K562 (cell line): ENCODE measurements around the gene CHSY3. TPM values are rescaled to one million over a fixed set of nuclear protein-coding genes. Genes with fewer than 3 reads are reported as not detected.

ENCODE experiments used
- ATAC-seq: fragments of 200-7000 bp; cut with Tn5 transposase; 3 replicates; pipeline ENCODE4 v1.9.1; 2020; ENCODE audit warnings: moderate library complexity
- BruUV-seq: library from RNA; stranded (reverse); fragments of 400-500 nt; replicated peaks from 2 replicates; lab custom pipeline; 2021; lab: Mats Ljungman, UMichigan
- CTCF ChIA-PET: fragments of 300-600 bp; formaldehyde crosslinking; extraction: SDS; loops from one replicate; lab custom pipeline; 2021; ENCODE audit warnings: low intra/inter-chr PET ratio; lab: Yijun Ruan, JAX
- POLR2A ChIA-PET: fragments of 300-600, 350-650 bp; sonication (Branson Sonifier 250); formaldehyde crosslinking; extraction: SDS; loops from one replicate; lab custom pipeline; 2021; ENCODE audit warnings: antibody characterized with exemption, inconsistent platforms; lab: Yijun Ruan, JAX
- DNase-seq, 4 experiments: peaks; one replicate each; pipeline versions ENCODE4 v3.0.0 to v3.0.0-alpha.2; 2011 to 2018; ENCODE audit warnings: low spot score in 3 of 4, mixed read lengths in 3 of 4; ENCODE audit errors: extremely low read depth in 1 of 4
- FAIRE-seq: peaks from 2 replicates; lab custom pipeline; 2011; peaks lifted over from hg19 to GRCh38; lab: Jason Lieb, UNC
- H2AFZ ChIP-seq: 2 replicates; pipeline ENCODE4 v1.6.0; 2011; ENCODE audit warnings: low read depth, low read length, control low read depth, inconsistent platforms
- H3K27ac ChIP-seq: fragments of 200-600 bp; 3 replicates; pipeline ENCODE4 v1.8.0; 2011; ENCODE audit warnings: low read depth, mild to moderate bottlenecking, control low read depth, inconsistent platforms, low read length, moderate library complexity, mixed read lengths; ENCODE audit errors: extremely low read depth
- H3K27me3 ChIP-seq, 2 experiments: fragments of 300-600 bp in 1 of 2; 2 replicates in 1 of 2; 3 replicates in 1 of 2; pipeline versions ENCODE4 v1.6.0 to v1.8.0; 2011; ENCODE audit warnings: inconsistent platforms in 2 of 2, low read length in 2 of 2, mild to moderate bottlenecking in 1 of 2, mixed read lengths in 1 of 2, moderate library complexity in 1 of 2; ENCODE audit not compliant: control insufficient read depth in 2 of 2, insufficient read depth in 2 of 2
- H3K36me3 ChIP-seq: fragments of 300-600 bp; 3 replicates; pipeline ENCODE4 v1.8.0; 2011; ENCODE audit warnings: mild to moderate bottlenecking, low read length, inconsistent platforms; ENCODE audit not compliant: control insufficient read depth, insufficient read depth
- H3K4me1 ChIP-seq, 2 experiments: fragments of 200-600 bp in 1 of 2; replicated peaks in 1 of 2; 2 replicates in 1 of 2; 3 replicates in 1 of 2; pipeline versions ENCODE4 v1.5.1 to v1.8.0; 2011; ENCODE audit warnings: inconsistent platforms in 2 of 2, low read length in 2 of 2, mild to moderate bottlenecking in 1 of 2, mixed read lengths in 1 of 2, moderate library complexity in 1 of 2; ENCODE audit not compliant: control insufficient read depth in 2 of 2, insufficient read depth in 2 of 2
- H3K4me2 ChIP-seq: 2 replicates; pipeline ENCODE4 v1.6.1; 2011; ENCODE audit warnings: low read length, control low read depth, inconsistent platforms, mixed read lengths; ENCODE audit not compliant: insufficient read depth
- H3K4me3 ChIP-seq: fragments of 200-600 bp; sonication (generic), shearing (Covaris generic); 2 replicates; pipeline ENCODE4 v1.5.1; 2016; ENCODE audit warnings: control low read depth, inconsistent platforms
- H3K79me2 ChIP-seq: fragments of 200-600 bp; 3 replicates; pipeline ENCODE4 v1.8.0; 2011; ENCODE audit warnings: low read length, inconsistent platforms; ENCODE audit not compliant: control insufficient read depth, insufficient read depth
- H3K9ac ChIP-seq, 2 experiments: 2 replicates each; pipeline versions ENCODE4 v1.6.0 to v1.6.1; 2011; ENCODE audit warnings: low read depth in 2 of 2, low read length in 2 of 2, control low read depth in 1 of 2, inconsistent platforms in 1 of 2, mild to moderate bottlenecking in 1 of 2, mixed read lengths in 1 of 2; ENCODE audit not compliant: insufficient read depth in 1 of 2
- H3K9me1 ChIP-seq: one replicate; pipeline ENCODE4 v1.6.0; 2011; ENCODE audit warnings: inconsistent platforms, mild to moderate bottlenecking, low read length, moderate library complexity; ENCODE audit not compliant: control insufficient read depth, insufficient read depth
- H3K9me3 ChIP-seq: replicated peaks from 2 replicates; pipeline ENCODE4 v1.5.1; 2011; ENCODE audit warnings: low read depth, low read length, inconsistent platforms; ENCODE audit not compliant: control insufficient read depth, insufficient read depth
- H4K20me1 ChIP-seq: replicated peaks from 2 replicates; pipeline ENCODE4 v1.6.1; 2011; ENCODE audit warnings: low read length, inconsistent platforms, mixed read lengths; ENCODE audit not compliant: control insufficient read depth, insufficient read depth
- FOXA3 ChIP-seq, 2 experiments: fragments of 450-650 bp in 1 of 2; sonication (generic) in 1 of 2; formaldehyde crosslinking; IDR thresholded peaks in 1 of 2; conservative IDR thresholded peaks in 1 of 2; 2 replicates each; pipeline versions ENCODE4 v1.4.0 to v1.8.0; 2020 to 2022; ENCODE audit warnings: mild to moderate bottlenecking in 2 of 2, missing genetic modification reagents in 1 of 2
- GABPB2 ChIP-seq: fragments of 250-450 bp; sonication (Bioruptor Pico); conservative IDR thresholded peaks from 2 replicates; pipeline ENCODE4 v1.5.1; 2021; ENCODE audit warnings: mild to moderate bottlenecking
- HCFC1 ChIP-seq: IDR thresholded peaks from 2 replicates; pipeline ENCODE4 v1.6.1; 2012; ENCODE audit warnings: low read depth, low read length, improper control_type of control experiment
- KDM5B ChIP-seq: fragments of 200-600 bp; sonication (generic); IDR thresholded peaks from 2 replicates; pipeline ENCODE4 v1.6.1; 2012; ENCODE audit warnings: low read depth, mild to moderate bottlenecking, moderate library complexity, low read length, control low read depth, inconsistent platforms; ENCODE audit not compliant: insufficient replicate concordance
- MEF2D ChIP-seq: conservative IDR thresholded peaks from 2 replicates; pipeline ENCODE4 v1.6.1; 2016; ENCODE audit warnings: low read depth, missing genetic modification characterization, missing compliant biosample characterization
- NELFE ChIP-seq: IDR thresholded peaks from 2 replicates; pipeline ENCODE4 v1.6.1; 2011; ENCODE audit warnings: mild to moderate bottlenecking; ENCODE audit not compliant: insufficient read depth, insufficient read length
- PCBP2 ChIP-seq: fragments of 200-400 bp; formaldehyde crosslinking; IDR thresholded peaks from 2 replicates; pipeline ENCODE4 v1.6.1; 2018; ENCODE audit warnings: low read length, low read depth, mild to moderate bottlenecking, moderate library complexity; ENCODE audit not compliant: poor library complexity, severe bottlenecking
- PPARD ChIP-seq: fragments of 250-450 bp; sonication (Bioruptor Pico); IDR thresholded peaks from 2 replicates; pipeline ENCODE4 v1.8.0; 2022; ENCODE audit warnings: inconsistent platforms, mild to moderate bottlenecking, moderate library complexity
- ZFX ChIP-seq: sonication (generic); formaldehyde crosslinking; IDR thresholded peaks from 2 replicates; pipeline ENCODE4 v1.8.0; 2022; ENCODE audit warnings: mild to moderate bottlenecking, missing genetic modification reagents, moderate library complexity
- ZNF133 ChIP-seq: fragments of 250-450 bp; sonication (Bioruptor Pico); IDR thresholded peaks from 2 replicates; pipeline ENCODE4 v1.4.0; 2020; ENCODE audit warnings: mild to moderate bottlenecking
- ZNF282 ChIP-seq: sonication (generic); formaldehyde crosslinking; IDR thresholded peaks from 2 replicates; pipeline ENCODE4 v1.8.1; 2023; ENCODE audit warnings: missing genetic modification reagents
- ZNF384 ChIP-seq: IDR thresholded peaks from 2 replicates; pipeline ENCODE4 v1.6.1; 2012; ENCODE audit warnings: low read depth, low read length, improper control_type of control experiment
- WGBS: fragments of 100-300 bp; shearing (Covaris generic); methylation state at CpG from one replicate; pipeline ENCODE4 v1.1.6; 2016; ENCODE audit warnings: low coverage, mixed read lengths; ENCODE audit not compliant: insufficient coverage; ENCODE audit errors: missing lambda C conversion rate; 5-methylcytosine and 5-hydroxymethylcytosine counted together
- in situ Hi-C: fragments of 300-500 bp; cut with MboI; formaldehyde crosslinking; loops from 4 replicates; pipeline ENCODE4 v1.15.0; 2018; ENCODE audit warnings: inconsistent platforms, mixed read lengths
- intact Hi-C: fragments of 100-400 bp; cut with micrococcal nuclease; formaldehyde crosslinking; loops from 2 replicates; pipeline ENCODE4 v1.14.2; 2022
- polyA plus RNA-seq, 8 experiments: library from polyadenylated mRNA; depleted of rRNA in 4 of 8; stranded (reverse) in 5 of 8; unstranded in 3 of 8; fragments of >200 nt; fragmentation: Nextera tagmentation in 2 of 8; fragmentation: Illumina TruSeq in 1 of 8; extraction: Ambion mirVana in 2 of 8; extraction: Trizol in 1 of 8; gene quantifications; 2 replicates each; pipeline versions ENCODE4 v1.2.1 to v1.2.3, GENCODE V29; 2011 to 2014; ENCODE audit warnings: inconsistent platforms in 1 of 8, missing spikeins in 1 of 8
- total RNA-seq, 7 experiments: library from RNA; depleted of rRNA in 6 of 7; stranded (reverse); fragments of >200 nt in 6 of 7; fragmentation: Illumina TruSeq in 2 of 7; extraction: Trizol in 2 of 7; gene quantifications; 2 replicates each; pipeline versions ENCODE4 v1.2.1 to v1.2.3, GENCODE V29; 2011 to 2021; ENCODE audit warnings: low replicate concordance in 1 of 7
- TF ChIP-seq, protein P1 (sequence below): sonication (generic); formaldehyde crosslinking; IDR thresholded peaks from 2 replicates; pipeline ENCODE4 v1.8.0; 2023; ENCODE audit warnings: missing genetic modification reagents, mild to moderate bottlenecking, borderline replicate concordance
- TF ChIP-seq, protein P2 (sequence below): sonication (generic); formaldehyde crosslinking; IDR thresholded peaks from 2 replicates; pipeline ENCODE4 v1.8.0; 2022; ENCODE audit warnings: mild to moderate bottlenecking, missing genetic modification reagents
- TF ChIP-seq, protein P3 (sequence below): fragments of 250-450 bp; sonication (Bioruptor Pico); IDR thresholded peaks from 2 replicates; pipeline ENCODE4 v1.8.0; 2022; ENCODE audit warnings: moderate library complexity, mild to moderate bottlenecking, inconsistent platforms

CHSY3 gene
- total and polyA plus RNA-seq, 9 of the 15 experiments (the other 6 are each of a cell fraction or from before 2014, with no cell fraction given): 0.04 TPM; not detected in 8

DNA sequence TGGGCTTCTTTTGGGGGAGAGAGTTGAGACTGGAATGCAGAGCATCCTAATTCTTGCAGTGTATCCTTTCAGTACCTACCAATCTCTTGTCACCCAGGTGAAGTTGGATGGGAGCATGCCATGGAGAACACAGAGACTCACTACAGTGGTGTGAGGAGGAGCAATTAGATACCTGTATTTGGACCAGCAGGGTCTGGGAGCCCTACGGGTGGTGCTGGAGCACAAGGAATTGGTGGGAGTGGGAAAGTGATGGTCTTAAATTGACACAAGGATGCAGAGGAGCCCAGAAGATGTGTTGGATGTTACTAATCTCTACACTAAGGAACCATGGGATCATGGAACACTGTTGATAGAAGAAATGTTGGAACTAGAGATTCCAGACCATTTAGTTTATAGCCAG, 212.7 kb downstream of the CHSY3 start (continued):
- TF ChIP-seq, protein P1, sequence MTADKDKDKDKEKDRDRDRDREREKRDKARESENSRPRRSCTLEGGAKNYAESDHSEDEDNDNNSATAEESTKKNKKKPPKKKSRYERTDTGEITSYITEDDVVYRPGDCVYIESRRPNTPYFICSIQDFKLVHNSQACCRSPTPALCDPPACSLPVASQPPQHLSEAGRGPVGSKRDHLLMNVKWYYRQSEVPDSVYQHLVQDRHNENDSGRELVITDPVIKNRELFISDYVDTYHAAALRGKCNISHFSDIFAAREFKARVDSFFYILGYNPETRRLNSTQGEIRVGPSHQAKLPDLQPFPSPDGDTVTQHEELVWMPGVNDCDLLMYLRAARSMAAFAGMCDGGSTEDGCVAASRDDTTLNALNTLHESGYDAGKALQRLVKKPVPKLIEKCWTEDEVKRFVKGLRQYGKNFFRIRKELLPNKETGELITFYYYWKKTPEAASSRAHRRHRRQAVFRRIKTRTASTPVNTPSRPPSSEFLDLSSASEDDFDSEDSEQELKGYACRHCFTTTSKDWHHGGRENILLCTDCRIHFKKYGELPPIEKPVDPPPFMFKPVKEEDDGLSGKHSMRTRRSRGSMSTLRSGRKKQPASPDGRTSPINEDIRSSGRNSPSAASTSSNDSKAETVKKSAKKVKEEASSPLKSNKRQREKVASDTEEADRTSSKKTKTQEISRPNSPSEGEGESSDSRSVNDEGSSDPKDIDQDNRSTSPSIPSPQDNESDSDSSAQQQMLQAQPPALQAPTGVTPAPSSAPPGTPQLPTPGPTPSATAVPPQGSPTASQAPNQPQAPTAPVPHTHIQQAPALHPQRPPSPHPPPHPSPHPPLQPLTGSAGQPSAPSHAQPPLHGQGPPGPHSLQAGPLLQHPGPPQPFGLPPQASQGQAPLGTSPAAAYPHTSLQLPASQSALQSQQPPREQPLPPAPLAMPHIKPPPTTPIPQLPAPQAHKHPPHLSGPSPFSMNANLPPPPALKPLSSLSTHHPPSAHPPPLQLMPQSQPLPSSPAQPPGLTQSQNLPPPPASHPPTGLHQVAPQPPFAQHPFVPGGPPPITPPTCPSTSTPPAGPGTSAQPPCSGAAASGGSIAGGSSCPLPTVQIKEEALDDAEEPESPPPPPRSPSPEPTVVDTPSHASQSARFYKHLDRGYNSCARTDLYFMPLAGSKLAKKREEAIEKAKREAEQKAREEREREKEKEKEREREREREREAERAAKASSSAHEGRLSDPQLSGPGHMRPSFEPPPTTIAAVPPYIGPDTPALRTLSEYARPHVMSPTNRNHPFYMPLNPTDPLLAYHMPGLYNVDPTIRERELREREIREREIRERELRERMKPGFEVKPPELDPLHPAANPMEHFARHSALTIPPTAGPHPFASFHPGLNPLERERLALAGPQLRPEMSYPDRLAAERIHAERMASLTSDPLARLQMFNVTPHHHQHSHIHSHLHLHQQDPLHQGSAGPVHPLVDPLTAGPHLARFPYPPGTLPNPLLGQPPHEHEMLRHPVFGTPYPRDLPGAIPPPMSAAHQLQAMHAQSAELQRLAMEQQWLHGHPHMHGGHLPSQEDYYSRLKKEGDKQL (CRISPR knock-in tag): no peak
- TF ChIP-seq ZFX (CRISPR knock-in tag): no peak
- TF ChIP-seq, protein P2, sequence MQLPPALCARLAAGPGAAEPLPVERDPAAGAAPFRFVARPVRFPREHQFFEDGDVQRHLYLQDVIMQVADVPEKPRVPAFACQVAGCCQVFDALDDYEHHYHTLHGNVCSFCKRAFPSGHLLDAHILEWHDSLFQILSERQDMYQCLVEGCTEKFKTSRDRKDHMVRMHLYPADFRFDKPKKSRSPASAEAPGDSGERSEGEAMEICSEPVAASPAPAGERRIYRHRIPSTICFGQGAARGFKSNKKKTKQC (CRISPR knock-in tag): no peak
- TF ChIP-seq ZNF384: no peak

DNA sequence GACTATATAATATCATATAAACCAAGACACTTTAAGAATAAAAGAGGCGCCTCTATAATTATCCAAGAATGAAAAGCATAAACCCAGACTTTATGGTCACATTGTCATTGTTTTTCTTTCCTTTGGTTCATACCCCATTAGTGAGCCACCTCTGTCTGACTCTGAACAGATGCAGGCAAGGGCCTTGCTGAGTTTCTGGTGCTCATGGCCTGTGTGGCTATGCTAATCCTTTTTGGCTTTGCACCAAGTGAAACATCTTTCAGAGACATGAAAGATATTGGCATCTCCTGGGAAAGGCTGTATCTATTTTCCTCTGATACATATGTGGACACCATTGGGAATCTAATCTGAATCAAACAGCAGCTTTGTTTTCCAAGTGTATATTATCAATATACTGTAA, 222.5 kb downstream of the CHSY3 start:
- Histone ChIP-seq H3K4me2 (no peak overlapping the region), H3K27me3 (no peaks in the 10 kb centered on the region), H3K9ac (no peak overlapping the region), H3K79me2 (no peaks in the 10 kb centered on the region), H3K4me1 (no peaks in the 10 kb centered on the region), H4K20me1 (no peaks in the 10 kb centered on the region), H3K9me1 (no peaks in the 10 kb centered on the region), H3K4me3 (no peak overlapping the region), H3K27ac (no peak overlapping the region), H2AFZ (no peak overlapping the region), H3K36me3 (no peaks in the 10 kb centered on the region), H3K9me3 (no peaks in the 10 kb centered on the region)
- intact Hi-C loops: no loop called here
- CTCF ChIA-PET: no interaction called here
- WGBS: 0% methylated on average over 1 of the region's 1 CpG
- POLR2A ChIA-PET: no interaction called here
- no peak for FAIRE-seq
- in situ Hi-C loops: no loop called here
- no TSS peak for BruUV-seq
- no peak for ATAC-seq
- DNase-seq: no peak
- TF ChIP-seq HCFC1 (no peak), NELFE (no peak), ZNF282 (no peak), ZNF133 (CRISPR knock-in tag) (no peak), PCBP2 (no peak), KDM5B (no peak), GABPB2 (CRISPR knock-in tag) (no peak), FOXA3 (CRISPR knock-in tag; conservative IDR thresholded peaks at IDR 0.05 in 1 of 2, IDR thresholded peaks at IDR 0.05 in 1 of 2) (no peak), MEF2D (tag) (no peak), PPARD (CRISPR knock-in tag) (no peak)
- TF ChIP-seq, protein P3, sequence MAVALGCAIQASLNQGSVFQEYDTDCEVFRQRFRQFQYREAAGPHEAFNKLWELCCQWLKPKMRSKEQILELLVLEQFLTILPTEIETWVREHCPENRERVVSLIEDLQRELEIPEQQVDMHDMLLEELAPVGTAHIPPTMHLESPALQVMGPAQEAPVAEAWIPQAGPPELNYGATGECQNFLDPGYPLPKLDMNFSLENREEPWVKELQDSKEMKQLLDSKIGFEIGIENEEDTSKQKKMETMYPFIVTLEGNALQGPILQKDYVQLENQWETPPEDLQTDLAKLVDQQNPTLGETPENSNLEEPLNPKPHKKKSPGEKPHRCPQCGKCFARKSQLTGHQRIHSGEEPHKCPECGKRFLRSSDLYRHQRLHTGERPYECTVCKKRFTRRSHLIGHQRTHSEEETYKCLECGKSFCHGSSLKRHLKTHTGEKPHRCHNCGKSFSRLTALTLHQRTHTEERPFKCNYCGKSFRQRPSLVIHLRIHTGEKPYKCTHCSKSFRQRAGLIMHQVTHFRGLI: no peak
